Measurements from ENCODE around the gene TSC22D1. TPM values are rescaled to one million over a fixed set of nuclear protein-coding genes. Genes with fewer than 3 reads are reported as not detected.

Gene TSC22D1
- total RNA-seq, 2 experiments from 2014 or later = 6.0 to 6.7 TPM

- Mint-ChIP-seq H3K4me3 (no peak overlapping the region), H3K27me3 (peaks cover 3% of the 10 kb centered on the region), H3K27ac (no peak overlapping the region), H3K36me3 (no peaks in the 10 kb centered on the region), H3K4me1 (no peaks in the 10 kb centered on the region), H3K9me3 (no peaks in the 10 kb centered on the region)
- no peak for DNase-seq
These were observed 168.8 kb downstream of the TSC22D1 start for GRCh38 chr13:44407379-44407778.

- H3K27me3 Mint-ChIP-seq = peaks cover 3% of the 10 kb centered on the region
- no peaks in the 10 kb centered on the region for H3K36me3 Mint-ChIP-seq
- no peak for DNase-seq
- H3K9me3 Mint-ChIP-seq = no peaks in the 10 kb centered on the region
- H3K4me3 Mint-ChIP-seq = no peak overlapping the region
- H3K27ac Mint-ChIP-seq = no peak overlapping the region
- H3K4me1 Mint-ChIP-seq = no peaks in the 10 kb centered on the region
These were observed 169.5 kb downstream of the TSC22D1 start for GRCh38 chr13:44406617-44407016.

- peaks cover 3% of the 10 kb centered on the region for H3K27me3 Mint-ChIP-seq
- H3K4me1 Mint-ChIP-seq = no peaks in the 10 kb centered on the region
- no peaks in the 10 kb centered on the region for H3K9me3 Mint-ChIP-seq
These were observed 171.6 kb downstream of the TSC22D1 start for GRCh38 chr13:44404261-44405132.

GRCh38 chr13:44403461-44404056, 172.6 kb downstream of the TSC22D1 start:
- H3K9me3 Mint-ChIP-seq = no peaks in the 10 kb centered on the region
- H3K27me3 Mint-ChIP-seq = no peaks in the 10 kb centered on the region
- no peaks in the 10 kb centered on the region for H3K4me1 Mint-ChIP-seq
- DNase-seq = no peak
- H3K4me3 Mint-ChIP-seq = no peak overlapping the region
- no peaks in the 10 kb centered on the region for H3K36me3 Mint-ChIP-seq
- no peak overlapping the region for H3K27ac Mint-ChIP-seq

More at GRCh38 chr13:44404261-44405132, 171.6 kb downstream of the TSC22D1 start:
- H3K27ac Mint-ChIP-seq = no peak overlapping the region
- H3K4me3 Mint-ChIP-seq = no peak overlapping the region
- DNase-seq = no peak
- H3K36me3 Mint-ChIP-seq = no peaks in the 10 kb centered on the region

- H3K4me1 Mint-ChIP-seq = no peaks in the 10 kb centered on the region
- DNase-seq = no peak
- no peak overlapping the region for H3K4me3 Mint-ChIP-seq
- no peak overlapping the region for H3K27ac Mint-ChIP-seq
- no peaks in the 10 kb centered on the region for H3K27me3 Mint-ChIP-seq
- no peaks in the 10 kb centered on the region for H3K36me3 Mint-ChIP-seq
- no peaks in the 10 kb centered on the region for H3K9me3 Mint-ChIP-seq
These were observed 173.2 kb downstream of the TSC22D1 start for GRCh38 chr13:44402899-44403445.

GRCh38 chr13:44401577-44401976, 174.6 kb downstream of the TSC22D1 start:
- no peaks in the 10 kb centered on the region for H3K9me3 Mint-ChIP-seq
- no peak for DNase-seq
- no peak overlapping the region for H3K4me3 Mint-ChIP-seq
- H3K27me3 Mint-ChIP-seq = no peaks in the 10 kb centered on the region
- H3K36me3 Mint-ChIP-seq = no peaks in the 10 kb centered on the region
- no peaks in the 10 kb centered on the region for H3K4me1 Mint-ChIP-seq
- H3K27ac Mint-ChIP-seq = no peak overlapping the region

GRCh38 chr13:44400736-44401135, 175.4 kb downstream of the TSC22D1 start:
- Mint-ChIP-seq H3K4me3 (no peak overlapping the region), H3K9me3 (no peaks in the 10 kb centered on the region), H3K27me3 (no peaks in the 10 kb centered on the region), H3K27ac (no peak overlapping the region), H3K36me3 (no peaks in the 10 kb centered on the region), H3K4me1 (no peaks in the 10 kb centered on the region)
- DNase-seq = no peak

- Mint-ChIP-seq H3K27me3 (no peaks in the 10 kb centered on the region), H3K9me3 (no peaks in the 10 kb centered on the region), H3K27ac (no peak overlapping the region), H3K36me3 (no peaks in the 10 kb centered on the region), H3K4me3 (no peak overlapping the region), H3K4me1 (no peaks in the 10 kb centered on the region)
- no peak for DNase-seq
These were observed 177.1 kb downstream of the TSC22D1 start for GRCh38 chr13:44399074-44399473.

- no peak for DNase-seq
- no peak overlapping the region for H3K27ac Mint-ChIP-seq
- H3K4me1 Mint-ChIP-seq = no peaks in the 10 kb centered on the region
- H3K36me3 Mint-ChIP-seq = no peaks in the 10 kb centered on the region
- H3K9me3 Mint-ChIP-seq = no peaks in the 10 kb centered on the region
- no peaks in the 10 kb centered on the region for H3K27me3 Mint-ChIP-seq
- H3K4me3 Mint-ChIP-seq = no peak overlapping the region
These were observed 177.5 kb downstream of the TSC22D1 start for GRCh38 chr13:44398606-44399005.

- no peak for DNase-seq
- H3K9me3 Mint-ChIP-seq = no peaks in the 10 kb centered on the region
- no peak overlapping the region for H3K27ac Mint-ChIP-seq
- H3K36me3 Mint-ChIP-seq = no peaks in the 10 kb centered on the region
- H3K27me3 Mint-ChIP-seq = no peaks in the 10 kb centered on the region
- no peak overlapping the region for H3K4me3 Mint-ChIP-seq
- peaks cover 3% of the 10 kb centered on the region for H3K4me1 Mint-ChIP-seq
These were observed 178.3 kb downstream of the TSC22D1 start for GRCh38 chr13:44397766-44398223.

GRCh38 chr13:44396701-44397580, 179.2 kb downstream of the TSC22D1 start:
- Mint-ChIP-seq H3K4me3 (no peak overlapping the region), H3K27ac (no peak overlapping the region)

GRCh38 chr13:44395976-44396694, 180.0 kb downstream of the TSC22D1 start:
- no peak overlapping the region for H3K4me3 Mint-ChIP-seq
- H3K27me3 Mint-ChIP-seq = no peaks in the 10 kb centered on the region
- no peak for DNase-seq
- peaks cover 3% of the 10 kb centered on the region for H3K4me1 Mint-ChIP-seq
- no peak overlapping the region for H3K27ac Mint-ChIP-seq
- H3K9me3 Mint-ChIP-seq = no peaks in the 10 kb centered on the region
- H3K36me3 Mint-ChIP-seq = no peaks in the 10 kb centered on the region

More at GRCh38 chr13:44396701-44397580, 179.2 kb downstream of the TSC22D1 start:
- Mint-ChIP-seq H3K36me3 (no peaks in the 10 kb centered on the region), H3K4me1 (peaks cover 3% of the 10 kb centered on the region), H3K9me3 (no peaks in the 10 kb centered on the region), H3K27me3 (no peaks in the 10 kb centered on the region)
- DNase-seq = no peak

GRCh38 chr13:44394658-44395057, 181.5 kb downstream of the TSC22D1 start:
- H3K4me3 Mint-ChIP-seq = no peak overlapping the region
- H3K27ac Mint-ChIP-seq = no peak overlapping the region
- H3K27me3 Mint-ChIP-seq = no peaks in the 10 kb centered on the region
- H3K4me1 Mint-ChIP-seq = peaks cover 3% of the 10 kb centered on the region
- H3K36me3 Mint-ChIP-seq = no peaks in the 10 kb centered on the region
- H3K9me3 Mint-ChIP-seq = no peaks in the 10 kb centered on the region
- DNase-seq = no peak

- Mint-ChIP-seq H3K4me3 (no peak overlapping the region), H3K9me3 (no peaks in the 10 kb centered on the region), H3K36me3 (no peaks in the 10 kb centered on the region), H3K27me3 (no peaks in the 10 kb centered on the region), H3K27ac (no peak overlapping the region), H3K4me1 (peaks cover 3% of the 10 kb centered on the region)
- DNase-seq = no peak
These were observed 182.7 kb downstream of the TSC22D1 start for GRCh38 chr13:44393391-44393790.

Measured in activated naive CD8-positive, alpha-beta T cell treated with anti-CD3 and anti-CD28 coated beads for 36 hours (primary cell).